Pulmonary artery endothelial cell (primary cell): ENCODE results near the gene WDFY4. TPM values are rescaled to one million over a fixed set of nuclear protein-coding genes. Genes with fewer than 3 reads are reported as not detected.

ENCODE experiments used
- DNase-seq: peaks from one replicate; pipeline ENCODE4 v3.0.0-alpha.2; 2011; ENCODE audit warnings: low read depth, low spot score
- total RNA-seq: library from RNA; depleted of rRNA; stranded (reverse); fragments of >200 nt; gene quantifications from 2 replicates; pipeline ENCODE4 v1.2.3, GENCODE V29; 2014

WDFY4 gene
- total RNA-seq, 1 donor from 2014 or later, result 19.1 TPM

- DNase-seq, result no peak
These were observed 256.3 kb downstream of the WDFY4 start for GRCh38 chr10:48940958-48941357.

- no peak for DNase-seq
These were observed 256.9 kb downstream of the WDFY4 start for GRCh38 chr10:48941427-48942075.

- no peak for DNase-seq
These were observed 258.4 kb downstream of the WDFY4 start for GRCh38 chr10:48943096-48943495.

GRCh38 chr10:48944171-48944570 lies 259.5 kb downstream of the WDFY4 start:
- no peak for DNase-seq

GRCh38 chr10:48945441-48946130 lies 260.9 kb downstream of the WDFY4 start:
- DNase-seq, result peak; percentile 11

GRCh38 chr10:48946332-48946731 lies 261.7 kb downstream of the WDFY4 start:
- DNase-seq, result no peak

- DNase-seq, result peak; percentile 68
These were observed 262.3 kb downstream of the WDFY4 start for GRCh38 chr10:48946891-48947500.

- DNase-seq, result no peak
These were observed 263.2 kb downstream of the WDFY4 start for GRCh38 chr10:48947690-48948469.

GRCh38 chr10:48948470-48949037 lies 263.9 kb downstream of the WDFY4 start:
- no peak for DNase-seq

GRCh38 chr10:48951707-48952106 lies 267.0 kb downstream of the WDFY4 start:
- DNase-seq, result no peak

- no peak for DNase-seq
These were observed 272.9 kb downstream of the WDFY4 start for GRCh38 chr10:48957361-48958151.

GRCh38 chr10:48958598-48959190 lies 274.0 kb downstream of the WDFY4 start:
- no peak for DNase-seq

GRCh38 chr10:48964038-48964437 lies 279.4 kb downstream of the WDFY4 start:
- no peak for DNase-seq

- DNase-seq, result no peak
These were observed 280.8 kb downstream of the WDFY4 start for GRCh38 chr10:48965460-48965859.

GRCh38 chr10:48968036-48968435 lies 283.4 kb downstream of the WDFY4 start:
- DNase-seq, result no peak

GRCh38 chr10:48970046-48970445 lies 285.4 kb downstream of the WDFY4 start:
- no peak for DNase-seq

- no peak for DNase-seq
These were observed 286.0 kb downstream of the WDFY4 start for GRCh38 chr10:48970654-48971053.

- DNase-seq, result no peak
These were observed 288.4 kb downstream of the WDFY4 start for GRCh38 chr10:48973065-48973464.

- DNase-seq, result no peak
These were observed 290.0 kb downstream of the WDFY4 start for GRCh38 chr10:48974510-48975156.

GRCh38 chr10:48976196-48976595 lies 291.5 kb downstream of the WDFY4 start:
- DNase-seq, result no peak
